DMS153 treated with DMSO at 0.1 percent for 48 hours (cell line): ENCODE data around the gene TDRD1.
"Not testable (repeated sequence)": the region's sequence is repeated elsewhere in the genome, so short reads cannot be mapped to it uniquely, and the experiment has no call there.

ENCODE experiments used
- DNase-seq: peaks from one replicate; lab custom pipeline; 2025; ENCODE audit not compliant: unreplicated experiment; lab: John Stamatoyannopoulos, UW

TDRD1 gene, protein sequence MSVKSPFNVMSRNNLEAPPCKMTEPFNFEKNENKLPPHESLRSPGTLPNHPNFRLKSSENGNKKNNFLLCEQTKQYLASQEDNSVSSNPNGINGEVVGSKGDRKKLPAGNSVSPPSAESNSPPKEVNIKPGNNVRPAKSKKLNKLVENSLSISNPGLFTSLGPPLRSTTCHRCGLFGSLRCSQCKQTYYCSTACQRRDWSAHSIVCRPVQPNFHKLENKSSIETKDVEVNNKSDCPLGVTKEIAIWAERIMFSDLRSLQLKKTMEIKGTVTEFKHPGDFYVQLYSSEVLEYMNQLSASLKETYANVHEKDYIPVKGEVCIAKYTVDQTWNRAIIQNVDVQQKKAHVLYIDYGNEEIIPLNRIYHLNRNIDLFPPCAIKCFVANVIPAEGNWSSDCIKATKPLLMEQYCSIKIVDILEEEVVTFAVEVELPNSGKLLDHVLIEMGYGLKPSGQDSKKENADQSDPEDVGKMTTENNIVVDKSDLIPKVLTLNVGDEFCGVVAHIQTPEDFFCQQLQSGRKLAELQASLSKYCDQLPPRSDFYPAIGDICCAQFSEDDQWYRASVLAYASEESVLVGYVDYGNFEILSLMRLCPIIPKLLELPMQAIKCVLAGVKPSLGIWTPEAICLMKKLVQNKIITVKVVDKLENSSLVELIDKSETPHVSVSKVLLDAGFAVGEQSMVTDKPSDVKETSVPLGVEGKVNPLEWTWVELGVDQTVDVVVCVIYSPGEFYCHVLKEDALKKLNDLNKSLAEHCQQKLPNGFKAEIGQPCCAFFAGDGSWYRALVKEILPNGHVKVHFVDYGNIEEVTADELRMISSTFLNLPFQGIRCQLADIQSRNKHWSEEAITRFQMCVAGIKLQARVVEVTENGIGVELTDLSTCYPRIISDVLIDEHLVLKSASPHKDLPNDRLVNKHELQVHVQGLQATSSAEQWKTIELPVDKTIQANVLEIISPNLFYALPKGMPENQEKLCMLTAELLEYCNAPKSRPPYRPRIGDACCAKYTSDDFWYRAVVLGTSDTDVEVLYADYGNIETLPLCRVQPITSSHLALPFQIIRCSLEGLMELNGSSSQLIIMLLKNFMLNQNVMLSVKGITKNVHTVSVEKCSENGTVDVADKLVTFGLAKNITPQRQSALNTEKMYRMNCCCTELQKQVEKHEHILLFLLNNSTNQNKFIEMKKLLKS

GRCh38 chr10:114179148-114179547 is at the start of gene TDRD1:
Gene TDRD1, plus strand, starts transcription at chr10:114179353. Its CDS starts 8,479 bp downstream, at chr10:114187832.
- DNase-seq, result no peak

DNA sequence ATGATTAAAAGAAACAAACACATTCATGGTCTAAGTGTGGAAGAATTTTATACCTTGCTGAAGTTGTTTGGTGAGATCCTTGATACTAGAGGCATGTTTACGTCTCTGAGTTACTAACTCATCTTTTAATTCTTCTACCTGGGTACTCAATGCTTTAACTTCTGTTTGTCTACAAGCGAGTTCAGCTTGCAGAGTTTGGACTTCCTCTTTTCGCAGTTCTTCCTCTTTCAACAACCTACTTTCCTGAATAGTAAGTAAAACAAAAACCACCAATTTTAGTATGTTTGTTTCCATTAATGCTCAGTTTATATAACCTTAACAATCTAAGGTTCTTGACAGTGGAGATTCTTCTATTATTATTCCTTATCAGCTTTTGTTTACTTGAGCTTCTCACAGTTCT is 48.1 kb upstream of the TDRD1 start:
- DNase-seq, result no peak

GRCh38 chr10:114135476-114135875 is 43.7 kb upstream of the TDRD1 start:
- no peak for DNase-seq

GRCh38 chr10:114138581-114138980 is 40.6 kb upstream of the TDRD1 start:
- DNase-seq, result no peak

GRCh38 chr10:114140036-114140435 is 39.1 kb upstream of the TDRD1 start:
- DNase-seq, result no peak

DNA sequence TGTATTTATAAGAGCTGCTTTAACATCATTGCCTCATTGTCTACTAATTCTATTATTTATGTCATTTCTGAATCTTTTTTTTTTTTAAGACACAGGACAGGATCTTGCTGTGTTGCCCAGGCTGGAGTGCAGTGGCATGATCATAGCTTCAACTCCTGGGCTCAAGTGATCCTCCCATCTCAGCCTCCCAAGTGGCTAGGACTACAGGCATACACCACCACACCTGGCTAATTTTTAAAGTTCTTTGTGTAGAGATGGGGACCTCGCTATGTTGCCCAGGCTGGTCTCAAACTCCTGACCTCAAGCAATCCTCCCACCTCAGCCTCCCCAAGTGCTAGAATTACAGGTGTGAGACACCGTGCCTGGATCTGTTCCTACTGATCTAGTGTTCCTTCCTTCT is 38.3 kb upstream of the TDRD1 start:
- DNase-seq, result not testable (repeated sequence)

- DNase-seq, result no peak
Observed at GRCh38 chr10:114142018-114142417, 37.1 kb upstream of the TDRD1 start.

DNA sequence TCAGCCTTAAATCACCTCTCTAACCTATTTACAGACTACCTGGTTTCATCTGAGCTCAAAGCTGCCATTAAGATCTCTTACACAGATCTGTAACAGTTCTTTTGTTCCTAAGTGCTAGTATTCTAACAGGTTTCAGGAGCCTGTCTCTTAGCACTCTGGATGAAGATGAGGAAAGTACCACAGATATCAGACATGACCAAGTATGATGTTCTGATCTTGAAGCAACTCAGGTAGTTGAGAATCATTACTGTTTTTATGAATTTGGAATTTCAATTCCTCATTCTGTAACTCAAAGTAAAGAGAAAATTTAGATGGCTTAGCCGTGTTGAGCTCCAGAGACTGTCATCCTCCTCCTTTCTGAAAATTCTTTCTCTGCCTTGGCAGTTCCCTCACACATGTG is 36.0 kb upstream of the TDRD1 start:
- DNase-seq, result no peak

DNA sequence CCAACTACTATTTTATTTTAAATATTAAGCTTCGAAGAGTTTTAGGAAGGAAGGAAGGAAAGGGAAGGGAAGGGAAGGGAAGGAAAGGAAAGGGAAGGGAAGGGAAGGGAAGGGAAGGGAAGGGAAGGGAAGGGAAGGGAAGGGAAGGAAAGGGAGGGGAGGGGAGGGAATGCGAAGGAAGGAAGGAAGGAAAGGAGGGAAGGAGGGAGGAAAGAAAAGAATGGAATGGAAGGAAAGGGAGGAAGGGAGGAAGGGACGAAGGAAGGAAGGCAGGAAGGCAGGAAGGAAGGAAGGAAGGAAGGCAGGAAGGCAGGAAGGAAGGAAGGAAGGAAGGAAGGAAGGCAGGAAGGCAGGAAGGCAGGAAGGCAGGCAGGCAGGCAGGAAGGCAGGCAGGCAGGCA is 29.7 kb upstream of the TDRD1 start:
- not testable (repeated sequence) for DNase-seq

GRCh38 chr10:114151486-114151885 is 27.7 kb upstream of the TDRD1 start:
- DNase-seq, result no peak

GRCh38 chr10:114151892-114152291 is 27.3 kb upstream of the TDRD1 start:
- no peak for DNase-seq

- DNase-seq, result no peak
Observed at GRCh38 chr10:114157912-114158311, 21.2 kb upstream of the TDRD1 start.

DNA sequence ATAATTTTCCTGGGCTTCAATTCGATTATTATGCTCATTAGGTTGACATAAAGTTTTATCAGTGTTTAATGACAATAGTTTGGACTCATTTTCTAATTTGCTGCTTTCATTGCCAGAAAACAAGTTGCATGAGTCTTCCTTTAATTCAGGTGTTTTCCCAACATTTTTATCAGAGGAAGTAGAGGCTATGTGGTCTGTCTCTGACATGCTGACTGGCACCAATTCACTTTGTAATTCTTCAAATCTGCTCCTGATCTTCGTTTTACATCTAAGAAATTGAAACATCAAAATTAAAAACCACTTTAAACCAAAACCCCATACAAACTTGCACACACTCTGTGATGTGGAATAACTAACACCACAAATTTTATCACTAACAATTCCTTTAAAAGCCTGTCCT is 16.1 kb upstream of the TDRD1 start:
- DNase-seq, result no peak

DNA sequence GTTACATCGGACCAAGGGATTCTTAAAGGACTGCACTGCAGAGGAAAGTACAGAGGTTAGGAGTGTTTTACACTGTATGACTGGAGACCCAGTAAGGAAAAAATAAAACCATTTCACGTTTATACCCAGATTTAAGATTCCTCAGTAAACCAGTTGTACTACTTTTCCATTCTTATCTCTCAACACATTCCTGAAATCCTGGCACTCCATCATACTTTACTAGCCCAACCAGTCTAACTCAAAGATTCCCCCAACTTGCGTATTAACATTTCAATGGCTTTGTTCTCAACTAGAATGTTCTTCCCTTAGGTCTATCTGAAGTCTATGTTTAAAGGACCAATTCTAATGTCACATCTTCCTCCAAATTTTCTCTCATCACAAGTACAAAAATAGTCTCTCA is 13.1 kb upstream of the TDRD1 start:
- no peak for DNase-seq

DNA sequence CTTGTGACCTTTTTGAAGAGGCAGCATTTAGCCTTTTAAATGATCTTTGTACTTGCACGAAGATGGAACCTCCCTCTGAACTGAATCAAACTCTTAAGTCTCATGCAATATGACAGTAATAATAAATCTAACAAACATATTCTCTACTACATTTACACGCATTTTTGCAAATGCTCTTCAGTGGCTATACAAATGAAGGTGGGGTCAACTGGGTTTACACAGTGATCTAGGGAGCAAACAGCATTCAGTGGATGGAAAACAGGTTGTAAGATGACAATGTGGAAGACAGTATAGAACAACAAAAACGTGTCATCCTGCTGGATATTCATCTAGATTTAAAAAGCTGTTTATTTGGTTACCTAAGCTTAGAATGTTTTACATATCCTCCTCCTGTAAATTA is 12.7 kb upstream of the TDRD1 start:
- DNase-seq, result no peak

GRCh38 chr10:114167985-114168384 is 11.2 kb upstream of the TDRD1 start:
- no peak for DNase-seq

GRCh38 chr10:114168450-114169009 is 10.6 kb upstream of the TDRD1 start:
- DNase-seq, result no peak

DNA sequence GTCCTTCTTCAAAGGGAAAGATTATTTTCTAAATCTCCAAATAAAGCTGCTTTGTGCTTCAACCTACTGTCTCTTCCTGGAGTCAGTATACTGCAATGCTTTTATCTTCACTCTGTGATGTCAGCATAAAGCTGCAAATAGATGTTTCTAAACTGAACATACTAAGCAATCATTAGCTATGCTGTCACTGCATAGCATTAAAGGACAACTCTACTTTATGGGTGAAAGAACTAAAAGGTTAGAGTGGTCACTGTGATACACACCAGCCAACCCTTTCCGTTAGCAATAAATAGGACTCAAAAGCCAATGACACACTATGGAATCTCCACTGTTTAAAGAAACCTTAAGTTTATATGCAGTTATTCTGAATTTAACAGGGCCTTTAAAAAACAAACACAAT is 6.9 kb upstream of the TDRD1 start:
- no peak for DNase-seq

DNA sequence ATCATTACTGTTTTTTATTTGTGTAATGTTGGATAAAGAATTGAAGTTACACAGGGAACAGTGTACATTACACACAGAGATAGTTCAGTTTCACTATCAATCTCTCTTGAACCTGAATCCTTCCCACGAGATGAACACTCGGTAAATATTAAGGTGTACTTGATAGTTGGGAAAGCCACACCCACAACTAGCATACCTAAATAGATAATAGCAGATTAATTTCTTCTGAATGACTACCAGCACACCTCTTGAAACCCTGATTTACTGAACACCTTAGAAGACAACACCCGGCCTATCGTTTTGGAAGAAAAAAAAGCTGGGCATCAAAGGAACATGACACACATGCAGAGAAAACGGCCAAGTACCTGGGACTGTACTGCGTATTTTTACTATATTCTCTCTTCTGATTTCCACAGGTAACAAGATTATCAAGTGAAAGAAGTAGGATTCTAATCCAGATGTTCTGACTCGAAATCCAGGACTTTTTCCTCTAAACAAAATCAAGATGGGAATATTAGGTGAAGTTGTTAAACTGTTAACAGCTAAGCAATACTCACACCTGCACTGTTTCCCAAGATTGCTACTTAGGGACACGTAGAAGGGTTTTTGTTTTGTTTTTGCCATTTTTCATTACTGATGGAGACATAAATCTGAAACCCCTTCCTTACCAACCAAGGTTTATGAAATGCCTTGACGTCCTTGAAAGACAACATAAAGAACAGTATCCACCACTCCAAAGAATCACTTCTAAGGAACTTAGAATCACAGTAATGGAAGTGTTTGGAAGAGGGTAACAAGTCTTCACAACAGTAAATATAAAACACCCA is 6.2 kb upstream of the TDRD1 start:
- no peak for DNase-seq

DNA sequence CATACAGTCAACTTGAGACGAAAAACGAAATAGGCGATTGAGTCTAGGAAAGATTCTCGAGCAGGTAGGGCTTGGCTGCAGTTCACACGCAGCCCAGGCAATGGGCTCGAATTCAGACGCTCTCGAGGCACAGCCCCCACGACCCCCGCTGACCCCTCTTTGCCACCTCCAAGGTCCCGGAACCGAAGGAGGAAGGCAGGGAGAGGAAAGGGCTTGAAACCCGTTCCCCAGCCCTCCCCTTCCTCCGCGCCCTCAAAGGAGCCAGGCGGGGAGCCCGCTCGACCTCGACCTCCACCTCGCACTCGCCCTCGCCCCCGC is 5.6 kb upstream of the TDRD1 start:
- DNase-seq, result no peak
